ENCODE data around the gene SLC35G6.
A peak's percentile ranks its signal among the peaks of the same experiment; 100 is the strongest.
"Not testable (repeated sequence)": the region's sequence is repeated elsewhere in the genome, so short reads cannot be mapped to it uniquely, and the experiment has no call there.

SLC35G6 gene

DNA sequence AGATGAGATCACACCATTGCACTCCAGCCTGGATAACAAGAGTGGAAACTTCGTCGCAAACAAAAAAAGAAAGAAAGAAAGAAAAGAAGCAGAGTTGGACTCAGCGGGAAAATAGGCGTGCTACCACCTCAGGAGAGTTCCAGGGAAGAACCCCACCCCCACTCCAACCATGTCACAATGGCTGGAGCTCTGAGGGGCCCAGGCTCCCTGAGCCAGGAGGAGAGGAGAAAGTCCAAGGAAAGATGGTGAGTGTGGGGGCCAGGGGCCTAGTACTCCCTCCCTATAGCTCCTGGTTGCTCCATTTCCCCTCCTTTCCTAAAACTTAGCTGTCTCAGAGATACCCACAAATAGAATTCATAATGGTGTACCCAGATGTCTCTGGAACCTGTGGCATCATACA is at the start of gene SLC35G6:
SLC35G6 (plus strand) TSS at position 172 of the 400 bp plus-strand sequence; CDS start at position 243, 71 bp downstream.
- not testable (repeated sequence) for DNase-seq (ENCODE audit: low read depth in 2 of 2)

DNA sequence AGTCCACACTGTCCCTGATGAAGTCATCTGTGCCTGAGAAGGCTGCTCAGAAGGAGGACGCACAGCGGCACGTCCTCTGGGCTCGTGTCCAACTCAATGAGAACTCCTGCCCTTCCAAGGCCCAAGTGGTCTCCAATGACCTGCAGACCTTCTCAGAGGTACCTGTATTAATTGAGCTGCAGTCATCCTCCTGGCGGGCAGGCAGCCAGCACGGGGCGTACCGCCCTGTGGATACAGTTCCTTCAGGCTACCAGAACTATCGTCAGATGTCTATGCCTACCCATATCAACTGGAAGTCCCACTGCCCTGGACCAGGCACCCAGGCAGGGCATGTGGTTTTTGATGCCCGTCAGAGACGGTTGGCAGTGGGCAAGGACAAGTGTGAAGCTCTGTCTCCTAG is 49.0 kb upstream of the SLC35G6 start:
- no peak for DNase-seq (ENCODE audit: low read depth in 2 of 2)

DNA sequence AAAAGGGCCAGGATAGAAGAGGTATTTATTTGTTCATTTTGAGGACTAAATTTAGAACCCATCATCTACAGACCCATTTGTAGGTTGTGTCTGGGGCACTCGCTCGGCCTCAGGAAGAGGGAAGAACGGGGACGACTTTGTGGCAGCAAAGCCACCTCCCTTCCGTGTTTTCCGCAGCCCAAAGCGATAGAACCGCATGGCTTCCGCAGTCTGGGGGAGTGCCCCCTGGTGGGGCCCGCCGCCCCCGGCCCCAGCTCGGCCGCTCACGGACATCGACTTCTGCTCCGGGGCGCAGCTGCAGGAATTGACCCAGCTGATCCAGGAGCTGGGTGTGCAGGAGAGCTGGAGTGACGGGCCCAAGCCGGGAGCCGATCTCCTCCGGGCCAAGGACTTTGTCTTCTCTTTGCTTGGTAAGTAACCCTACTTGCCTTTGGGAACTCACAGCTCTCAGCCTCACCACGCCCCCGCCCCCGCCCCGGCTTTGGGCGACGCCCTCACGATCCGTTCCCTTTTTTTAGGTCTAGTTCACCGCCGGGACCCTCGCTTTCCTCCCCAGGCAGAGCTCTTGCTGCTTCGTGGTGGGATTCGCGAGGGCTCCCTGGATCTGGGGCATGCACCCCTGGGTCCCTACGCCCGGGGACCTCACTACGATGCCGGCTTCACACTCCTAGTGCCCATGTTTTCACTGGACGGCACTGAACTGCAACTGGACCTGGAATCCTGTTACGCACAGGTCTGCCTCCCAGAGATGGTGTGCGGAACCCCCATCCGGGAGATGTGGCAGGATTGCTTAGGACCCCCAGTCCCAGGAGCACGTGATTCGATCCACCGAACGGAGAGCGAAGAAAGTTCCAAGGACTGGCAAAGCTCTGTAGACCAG is 45.3 kb upstream of the SLC35G6 start:
- DNase-seq (ENCODE audit: low read depth in 2 of 2) = no peak

DNA sequence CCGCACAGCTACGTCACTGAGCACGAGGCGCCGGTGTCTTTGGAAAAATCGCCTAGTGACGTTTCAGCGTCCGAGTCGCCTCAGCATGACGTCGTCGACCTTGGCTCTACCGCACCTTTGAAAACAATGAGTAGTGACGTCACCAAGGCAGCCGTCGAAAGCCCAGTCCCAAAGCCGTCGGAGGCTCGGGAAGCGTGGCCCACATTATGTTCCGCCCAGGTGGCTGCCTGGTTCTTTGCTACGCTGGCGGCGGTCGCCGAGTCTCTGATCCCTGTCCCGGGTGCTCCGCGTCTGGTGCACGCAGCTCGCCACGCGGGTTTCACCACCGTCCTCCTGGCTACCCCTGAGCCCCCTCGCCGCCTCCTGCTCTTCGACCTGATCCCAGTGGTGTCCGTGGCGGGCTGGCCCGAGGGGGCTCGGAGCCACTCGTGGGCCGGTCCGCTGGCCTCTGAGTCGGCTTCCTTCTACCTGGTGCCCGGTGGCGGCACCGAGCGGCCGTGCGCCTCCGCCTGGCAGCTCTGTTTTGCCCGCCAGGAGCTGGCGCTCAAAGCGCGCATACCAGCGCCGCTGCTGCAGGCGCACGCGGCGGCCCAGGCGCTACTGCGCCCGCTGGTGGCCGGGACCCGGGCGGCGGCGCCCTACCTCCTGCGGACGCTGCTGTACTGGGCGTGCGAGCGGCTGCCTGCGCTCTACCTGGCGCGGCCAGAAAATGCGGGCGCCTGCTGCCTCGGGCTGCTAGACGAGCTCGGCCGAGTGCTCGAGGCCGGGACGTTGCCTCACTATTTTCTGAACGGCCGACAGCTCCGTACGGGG is 44.5 kb upstream of the SLC35G6 start:
- peak; percentile 64 to 81 for DNase-seq (ENCODE audit: low read depth in 2 of 2)

DNA sequence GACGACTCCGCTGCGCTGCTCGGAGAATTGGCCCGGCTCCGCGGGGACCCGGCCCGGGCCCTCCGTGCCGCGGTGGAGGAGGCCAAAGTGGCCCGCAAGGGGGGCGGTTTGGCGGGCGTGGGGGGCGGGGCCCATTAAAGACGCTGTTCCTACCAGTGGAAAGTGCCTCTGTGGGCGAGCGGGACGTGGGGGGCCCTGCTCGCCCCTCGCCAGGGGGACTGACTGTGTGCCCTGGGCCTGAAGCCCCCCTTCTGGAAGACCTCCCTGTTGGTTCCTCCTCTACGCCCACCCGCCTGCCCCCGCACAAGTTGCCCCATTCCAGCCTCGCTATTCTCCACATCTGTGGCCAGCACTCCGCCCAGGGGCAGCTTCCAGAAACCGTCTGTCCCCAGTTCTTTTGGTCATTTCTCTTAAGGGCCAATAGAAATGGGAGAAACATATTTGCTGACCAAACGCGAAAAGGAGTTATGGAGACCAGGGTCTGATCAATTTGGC is 43.8 kb upstream of the SLC35G6 start:
- DNase-seq (ENCODE audit: low read depth in 2 of 2) = no peak

DNA sequence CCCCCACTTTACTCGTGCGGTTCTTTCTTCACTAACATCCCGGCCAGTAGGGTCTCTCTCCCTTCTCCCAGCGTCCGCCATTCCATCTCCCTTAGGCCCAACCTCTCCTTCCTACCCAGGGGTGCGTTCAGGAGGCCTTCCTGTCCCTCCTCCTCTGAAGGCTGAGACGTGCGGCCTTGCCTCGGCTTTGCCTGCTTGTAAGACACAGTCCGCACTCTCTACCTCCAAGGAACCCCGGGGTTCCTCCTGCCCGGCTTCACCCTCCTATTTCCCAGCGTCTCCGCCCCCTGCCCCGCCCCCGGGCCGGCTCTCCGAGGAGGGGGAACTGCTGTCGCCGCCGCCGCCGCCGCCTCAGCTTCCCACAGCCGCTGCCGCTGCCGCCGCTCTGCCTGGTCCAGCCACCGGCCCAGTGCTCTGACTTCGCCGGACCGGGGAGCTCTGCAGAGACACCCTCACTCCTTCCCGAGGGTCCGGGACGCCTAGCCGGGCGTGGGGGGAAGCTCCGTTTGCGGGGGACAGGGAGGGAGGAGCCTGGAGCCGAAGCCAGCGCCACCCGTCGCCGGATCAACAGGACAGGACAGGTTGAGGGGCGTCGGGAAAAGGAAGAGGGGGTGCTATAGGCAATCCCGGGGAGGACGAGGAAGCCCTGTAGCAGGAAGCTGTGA is 43.2 kb upstream of the SLC35G6 start:
- no peak for DNase-seq (ENCODE audit: low read depth in 2 of 2)

DNA sequence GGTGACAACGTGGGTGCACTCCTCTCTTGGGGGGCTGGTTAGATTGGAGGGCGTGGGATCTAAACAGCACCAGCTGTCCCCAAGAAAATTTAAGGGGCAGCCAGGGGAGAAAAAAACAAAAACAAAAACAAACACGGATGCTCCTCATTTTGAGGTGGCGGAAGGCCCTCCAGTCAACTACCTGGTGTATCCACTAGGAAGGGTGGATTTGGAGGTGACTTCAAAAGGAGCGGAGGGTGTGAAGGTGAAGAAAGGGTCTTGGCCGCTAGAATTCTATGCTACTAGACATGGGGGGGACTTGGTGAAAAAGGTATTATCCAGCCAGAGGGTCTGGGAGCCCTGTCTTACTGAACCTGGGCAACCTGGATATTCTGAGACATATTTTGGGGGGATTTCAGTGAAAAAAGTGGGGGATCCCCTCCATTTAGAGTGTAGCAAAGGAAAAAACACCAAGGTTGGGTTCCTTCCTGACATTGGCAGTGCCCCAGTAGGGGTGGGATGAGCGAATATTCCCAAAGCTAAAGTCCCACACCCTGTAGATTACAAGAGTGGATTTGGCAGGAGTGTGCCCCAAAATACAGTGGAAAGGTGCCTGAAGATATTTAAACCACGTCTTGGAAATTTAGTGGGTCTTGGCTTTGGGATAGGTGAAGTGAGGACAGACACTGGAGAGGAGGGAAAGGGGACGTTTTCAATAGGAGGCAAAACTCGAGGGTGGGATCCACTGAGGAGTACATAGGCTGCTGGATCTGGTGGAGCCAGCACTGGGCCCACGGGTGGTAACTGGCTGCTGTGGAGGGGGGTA is 42.4 kb upstream of the SLC35G6 start:
- DNase-seq (ENCODE audit: low read depth in 2 of 2) = no peak

DNA sequence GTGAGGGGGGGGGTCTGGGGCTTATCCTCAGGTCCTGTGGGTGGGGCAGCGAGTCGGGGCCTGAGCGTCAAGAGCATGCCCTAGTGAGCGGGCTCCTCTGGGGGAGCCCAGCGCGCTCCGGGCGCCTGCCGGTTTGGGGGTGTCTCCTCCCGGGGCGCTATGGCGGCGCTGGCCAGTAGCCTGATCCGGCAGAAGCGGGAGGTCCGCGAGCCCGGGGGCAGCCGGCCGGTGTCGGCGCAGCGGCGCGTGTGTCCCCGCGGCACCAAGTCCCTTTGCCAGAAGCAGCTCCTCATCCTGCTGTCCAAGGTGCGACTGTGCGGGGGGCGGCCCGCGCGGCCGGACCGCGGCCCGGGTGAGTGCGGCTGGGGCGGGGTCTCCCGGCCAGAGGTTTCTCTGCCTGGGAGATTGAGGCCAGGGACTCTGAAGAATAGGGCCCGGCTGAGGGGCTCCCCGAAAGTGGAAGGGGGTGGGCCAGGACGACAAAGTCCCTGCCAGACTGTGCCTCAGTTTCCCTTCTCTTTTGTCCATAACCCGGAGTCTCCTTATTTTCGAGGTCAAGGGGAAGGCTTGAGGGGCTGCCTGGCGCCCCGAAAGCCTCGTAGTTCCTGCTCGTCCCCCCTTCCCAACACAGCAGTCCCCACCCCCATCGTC is 41.7 kb upstream of the SLC35G6 start, which contains the start of gene FGF11:
FGF11 (plus strand) TSS at position 51 of the 651 bp plus-strand sequence; CDS start at position 160, 109 bp downstream.
- DNase-seq (ENCODE audit: low read depth in 2 of 2) = no peak

DNA sequence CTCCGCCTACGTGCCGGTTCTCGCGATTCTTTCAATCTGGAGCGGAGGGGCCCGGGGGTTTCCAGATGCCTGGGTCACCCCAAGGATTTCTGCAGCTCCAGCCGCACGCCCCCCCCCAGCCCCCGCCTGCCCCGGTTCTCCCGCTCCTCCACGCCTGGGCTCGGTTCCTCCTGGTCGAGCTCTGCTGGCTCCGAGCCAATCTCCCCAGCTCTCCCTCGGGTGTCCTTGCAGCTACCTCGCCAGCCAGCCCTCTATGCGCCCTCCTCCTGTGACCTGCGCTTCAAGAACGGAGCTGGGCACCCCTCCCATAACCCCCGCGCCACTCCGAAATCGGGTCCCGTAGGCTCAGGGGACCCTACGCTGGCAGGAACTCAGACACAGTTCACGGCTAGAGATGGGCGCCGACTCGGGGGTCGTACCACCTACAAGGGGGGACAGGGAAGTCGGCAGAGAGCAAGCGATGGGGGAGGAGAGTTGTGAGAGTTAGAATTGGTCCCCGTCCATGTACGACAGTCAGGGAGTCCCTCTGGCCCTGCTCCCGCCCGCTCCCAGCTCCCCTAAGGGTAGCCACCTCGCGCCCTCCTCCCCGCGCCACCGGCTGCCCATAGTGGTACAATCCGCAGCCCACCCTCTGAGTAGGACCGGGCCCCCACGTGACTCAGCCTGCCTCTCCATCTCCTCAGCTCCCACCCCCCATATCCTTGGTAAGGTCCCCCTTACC is 41.0 kb upstream of the SLC35G6 start:
- DNase-seq (ENCODE audit: low read depth in 2 of 2) = no peak

DNA sequence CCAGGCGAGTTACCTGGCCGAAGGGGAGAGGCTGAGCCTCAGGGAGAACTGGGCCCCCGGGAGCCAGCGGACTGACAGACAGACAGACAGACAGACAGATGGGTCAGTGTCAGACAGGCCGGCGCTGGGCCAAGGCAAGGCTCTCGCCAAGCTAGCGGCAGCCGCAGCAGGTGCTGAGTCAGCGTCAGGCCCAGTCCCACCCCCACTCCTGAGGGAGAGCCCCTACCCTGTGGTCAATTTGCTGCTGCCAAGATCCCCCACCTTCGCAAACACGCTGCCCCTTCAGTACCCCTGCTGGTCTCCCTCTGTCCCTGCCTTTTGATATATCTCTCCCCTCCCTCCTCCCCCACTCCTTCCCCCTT is 40.4 kb upstream of the SLC35G6 start:
- DNase-seq (ENCODE audit: low read depth in 2 of 2) = no peak

DNA sequence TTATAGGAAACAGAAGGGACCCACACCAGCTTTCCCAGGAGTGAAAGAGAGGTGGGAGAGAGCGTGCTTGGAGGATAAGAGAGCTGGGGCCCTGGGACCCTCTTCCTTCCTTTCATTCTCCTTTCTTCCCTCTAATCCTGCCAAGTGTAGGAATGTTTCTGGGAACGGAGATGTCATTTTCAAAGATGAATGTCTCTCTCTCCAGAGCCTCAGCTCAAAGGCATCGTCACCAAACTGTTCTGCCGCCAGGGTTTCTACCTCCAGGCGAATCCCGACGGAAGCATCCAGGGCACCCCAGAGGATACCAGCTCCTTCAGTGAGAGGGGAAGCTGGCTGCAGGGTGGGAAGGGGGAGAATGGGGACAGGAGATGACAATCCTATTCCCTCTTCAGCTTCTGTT is 40.0 kb upstream of the SLC35G6 start:
- DNase-seq (ENCODE audit: low read depth in 2 of 2) = no peak

DNA sequence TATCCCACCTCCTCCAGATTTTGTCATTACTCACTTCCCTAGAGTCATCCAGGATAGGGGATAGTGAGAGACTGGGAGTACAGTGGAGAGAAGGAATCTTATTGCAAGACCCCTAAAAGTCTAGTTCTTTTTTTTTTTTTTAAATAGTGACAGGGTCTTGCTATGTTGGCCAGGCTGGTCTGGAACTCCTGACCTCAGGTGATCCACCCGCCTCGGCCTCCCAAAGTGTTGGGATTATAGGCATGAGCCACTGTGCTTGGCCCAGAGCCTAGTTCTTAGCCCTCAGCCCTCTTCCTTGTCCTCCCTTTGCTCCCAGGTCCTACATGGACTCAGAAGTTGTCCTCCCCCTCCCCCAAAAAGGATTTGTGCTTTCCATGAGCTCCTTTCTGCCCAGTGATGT is 39.1 kb upstream of the SLC35G6 start:
- no peak for DNase-seq (ENCODE audit: low read depth in 2 of 2)

DNA sequence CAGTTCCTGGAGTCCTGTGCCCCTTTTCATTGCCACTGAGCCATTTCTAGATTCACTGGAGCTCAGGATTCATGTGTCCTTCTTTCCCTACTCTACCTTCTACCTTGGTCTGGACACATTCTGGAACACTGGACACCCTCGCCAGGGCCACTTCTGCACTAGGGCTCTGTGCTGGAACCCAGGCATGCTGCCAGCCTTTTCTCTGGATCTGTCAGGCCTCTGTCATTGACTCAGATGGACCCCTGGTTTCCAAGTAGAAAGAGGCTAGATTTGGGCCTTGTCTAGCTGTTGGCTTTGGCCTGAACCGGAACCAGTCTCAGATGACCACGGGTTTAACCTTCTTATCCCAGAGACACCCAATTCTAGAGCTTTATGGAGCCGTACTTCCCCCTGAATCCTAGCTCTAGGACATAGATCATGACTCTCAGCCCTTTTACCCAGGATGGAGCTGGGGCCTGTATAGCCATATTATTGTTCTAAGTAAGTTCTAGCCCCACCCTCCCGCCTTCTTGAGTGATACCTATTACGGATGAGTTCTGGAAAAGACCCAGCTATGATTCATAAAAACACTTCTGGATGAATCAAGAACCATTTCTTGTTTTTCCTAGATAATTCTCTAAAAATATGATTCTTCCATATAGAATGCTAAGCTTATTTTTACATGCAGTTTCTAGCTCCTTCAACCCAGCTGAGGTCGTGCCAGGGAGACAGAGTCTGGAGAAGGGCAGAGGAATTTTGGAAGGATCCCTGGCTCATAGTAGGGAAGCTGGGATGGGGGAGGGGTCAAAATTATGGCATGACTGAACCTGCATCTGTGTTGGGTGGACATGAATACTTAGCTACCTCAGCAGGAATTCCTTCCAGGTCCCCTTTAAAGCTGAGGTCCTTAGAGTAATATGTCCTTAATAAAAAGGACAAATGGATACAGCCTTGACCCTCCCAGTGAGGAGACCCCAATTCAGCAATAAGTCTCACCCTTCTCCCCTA is 37.5 kb upstream of the SLC35G6 start:
- no peak for DNase-seq (ENCODE audit: low read depth in 2 of 2)

DNA sequence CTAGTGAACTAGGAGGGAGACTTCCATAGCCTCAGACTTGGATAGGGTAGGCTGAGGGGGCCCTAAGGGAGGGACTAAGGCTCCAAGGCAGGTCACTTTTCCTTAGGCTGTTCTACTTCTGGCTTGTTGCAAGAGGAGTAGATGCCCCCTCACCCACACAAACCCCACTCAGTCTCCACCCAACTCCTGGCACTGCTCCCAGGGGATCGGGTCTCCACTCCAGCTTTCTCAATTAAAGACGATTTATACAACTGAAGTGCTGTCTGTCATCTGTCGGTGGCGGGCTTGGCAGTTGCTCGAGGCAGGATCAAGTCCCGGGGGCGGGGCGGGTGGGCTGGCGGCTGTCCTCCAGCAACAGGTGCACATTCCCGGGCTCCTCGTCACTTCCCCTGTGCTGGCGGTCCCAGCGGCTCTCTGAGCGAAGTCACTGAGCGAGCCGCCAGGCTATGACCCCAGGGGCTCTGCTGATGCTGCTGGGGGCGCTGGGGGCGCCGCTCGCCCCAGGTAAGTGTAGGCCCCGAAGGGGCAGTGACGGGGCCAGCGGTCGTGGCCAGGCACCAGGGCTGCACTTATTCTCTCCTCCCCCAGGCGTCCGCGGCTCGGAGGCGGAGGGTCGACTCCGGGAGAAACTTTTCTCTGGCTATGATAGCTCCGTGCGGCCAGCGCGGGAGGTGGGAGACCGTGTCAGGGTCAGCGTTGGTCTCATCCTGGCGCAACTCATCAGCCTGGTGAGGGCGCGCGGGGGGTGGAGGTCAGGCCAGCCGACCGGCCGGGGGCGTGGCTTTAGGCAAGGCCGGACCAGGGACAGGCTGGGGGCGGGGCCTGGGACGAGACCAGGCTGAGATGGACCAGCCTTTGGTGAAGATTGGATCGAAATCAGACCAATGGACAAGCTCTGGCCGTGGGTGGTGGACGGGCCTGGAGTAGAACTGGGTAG is 36.3 kb upstream of the SLC35G6 start, which contains the start of gene CHRNB1:
CHRNB1 (plus strand) TSS at position 380 of the 937 bp plus-strand sequence; CDS start at position 447, 67 bp downstream.
- no peak for DNase-seq (ENCODE audit: low read depth in 2 of 2)

DNA sequence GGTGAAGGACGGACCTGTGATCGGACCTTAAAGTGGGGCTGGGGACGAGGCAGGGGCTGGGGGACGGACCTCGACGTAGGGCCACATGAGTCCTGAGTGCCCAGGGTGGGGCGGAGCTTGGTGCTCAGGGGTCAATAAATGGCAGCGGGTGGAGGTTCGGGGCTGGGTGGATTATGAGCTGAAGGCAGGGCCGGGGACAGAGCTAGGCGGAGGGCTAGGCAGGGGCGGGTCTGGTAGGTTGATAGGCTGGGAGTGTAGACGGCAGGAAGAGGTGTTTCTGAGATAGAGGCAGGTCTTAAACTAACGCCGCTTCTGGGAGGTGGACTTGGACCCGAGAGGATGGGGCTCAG is 35.7 kb upstream of the SLC35G6 start:
- no peak for DNase-seq (ENCODE audit: low read depth in 2 of 2)

DNA sequence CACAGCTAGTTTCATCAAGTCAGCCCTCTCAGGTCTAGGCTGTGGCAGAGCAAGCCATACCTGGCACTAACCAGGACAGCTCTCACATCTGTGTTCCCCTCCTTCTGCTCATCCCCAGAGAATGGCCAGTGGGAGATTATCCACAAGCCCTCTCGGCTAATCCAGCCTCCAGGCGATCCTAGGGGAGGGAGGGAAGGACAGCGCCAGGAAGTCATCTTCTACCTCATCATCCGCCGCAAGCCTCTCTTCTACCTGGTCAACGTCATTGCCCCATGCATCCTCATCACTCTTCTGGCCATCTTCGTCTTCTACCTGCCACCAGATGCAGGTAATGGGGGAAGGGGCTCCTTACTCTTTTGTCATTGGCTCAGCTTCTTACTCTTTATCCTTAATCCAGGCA is 32.8 kb upstream of the SLC35G6 start:
- no peak for DNase-seq (ENCODE audit: low read depth in 2 of 2)

DNA sequence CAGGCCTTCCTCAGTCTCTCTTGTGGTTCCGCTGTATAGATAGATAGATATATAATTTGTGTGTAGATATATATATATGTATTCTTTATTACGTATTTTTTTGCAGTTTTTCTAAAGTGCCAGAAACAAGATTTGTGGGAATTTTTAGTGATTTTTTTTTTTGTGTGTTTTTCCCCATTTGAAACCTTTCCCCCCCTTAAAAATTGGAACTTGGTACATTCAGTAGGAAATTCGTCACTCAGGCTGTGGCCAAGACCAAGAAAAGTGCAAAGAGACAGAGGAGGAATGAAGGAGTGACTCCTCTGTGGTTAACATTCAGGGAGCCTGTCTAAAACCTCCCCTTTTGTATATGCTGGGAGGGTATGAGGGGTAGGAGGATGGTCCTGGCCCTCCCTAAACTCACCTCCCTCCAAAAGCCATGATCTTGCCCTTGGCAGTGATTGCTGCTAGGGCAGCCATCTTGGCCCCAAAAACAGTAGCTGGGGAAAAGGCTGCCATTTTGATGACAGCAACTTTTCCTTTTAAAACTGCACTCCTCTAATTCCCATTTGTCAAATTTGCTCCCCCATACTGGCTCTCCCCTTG is 21.2 kb upstream of the SLC35G6 start:
- DNase-seq (ENCODE audit: low read depth in 2 of 2) = no peak

Measured in stimulated activated CD4-positive, alpha-beta T cell treated with anti-CD3 and anti-CD28 coated beads, Interleukin-15, amount 100 ng/mL, for 48 hours (primary cell).